Fibroblast of skin of scalp (primary cell): ENCODE data around the gene SALL4.
"Not testable (repeated sequence)": the region's sequence is repeated elsewhere in the genome, so short reads cannot be mapped to it uniquely, and the experiment has no call there.

Source experiments
- DNase-seq: peaks from one replicate; pipeline ENCODE4 v3.0.0-alpha.2; 2013

The SALL4 gene

DNA sequence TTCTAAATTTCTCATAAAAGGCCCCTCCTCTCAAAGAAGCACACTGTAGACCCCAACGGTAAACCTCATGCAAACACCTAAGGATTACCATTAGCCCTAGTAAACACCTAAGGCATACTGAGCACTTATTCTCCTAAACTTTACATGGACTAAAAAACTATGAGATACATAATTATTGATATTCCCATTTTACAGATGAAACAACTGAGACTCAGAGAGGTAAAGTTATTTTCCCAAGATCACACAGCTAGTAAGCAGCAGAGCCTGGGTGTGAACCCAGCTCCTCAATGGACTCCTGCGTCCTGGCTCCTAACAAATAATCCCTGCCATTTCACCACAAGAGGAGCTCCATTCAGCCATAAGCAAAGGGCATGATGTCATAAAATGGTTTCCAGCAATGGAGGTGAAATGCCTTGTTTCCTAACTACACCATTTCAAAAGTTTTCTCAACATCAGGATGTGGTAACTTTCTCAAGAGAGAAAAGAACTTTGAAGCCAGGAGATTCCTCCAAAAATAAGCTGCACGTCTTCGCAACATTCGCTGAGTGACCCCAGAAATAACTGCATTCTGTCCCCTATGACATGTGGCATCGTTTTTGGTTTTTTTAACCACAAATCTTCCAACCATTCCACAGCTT is 38.2 kb downstream of the SALL4 start:
- DNase-seq: no peak

DNA sequence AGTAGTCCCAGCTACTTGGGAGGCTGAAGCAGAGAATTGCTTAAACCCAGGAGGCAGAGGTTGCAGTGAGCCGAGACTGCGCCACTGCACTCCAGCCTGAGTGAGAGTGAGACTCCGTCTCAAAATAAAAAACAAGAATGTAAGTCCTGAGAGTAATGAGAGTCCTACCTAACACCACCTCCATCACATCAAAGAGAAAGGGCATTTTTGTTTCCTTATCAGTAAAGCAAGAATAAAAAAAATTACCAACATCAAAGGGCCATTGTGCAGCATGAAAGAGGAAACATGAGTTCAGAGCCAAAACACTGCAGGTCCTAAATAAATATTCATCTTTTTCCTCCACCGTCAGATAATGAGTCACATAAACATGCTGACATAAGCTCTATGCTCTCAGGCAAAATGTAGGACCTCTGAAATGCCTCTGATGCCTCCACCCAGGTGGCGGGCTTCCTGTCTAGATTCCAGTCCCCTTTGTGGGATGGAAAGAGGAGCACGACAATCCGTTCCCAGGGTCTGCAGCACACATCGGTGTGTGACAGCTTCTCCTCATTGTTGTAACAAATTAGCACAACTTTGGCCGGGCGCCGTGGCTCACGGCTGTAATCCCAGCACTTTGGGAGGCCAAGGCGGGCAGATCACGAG is 41.3 kb downstream of the SALL4 start:
- peak; percentile 36 for DNase-seq

DNA sequence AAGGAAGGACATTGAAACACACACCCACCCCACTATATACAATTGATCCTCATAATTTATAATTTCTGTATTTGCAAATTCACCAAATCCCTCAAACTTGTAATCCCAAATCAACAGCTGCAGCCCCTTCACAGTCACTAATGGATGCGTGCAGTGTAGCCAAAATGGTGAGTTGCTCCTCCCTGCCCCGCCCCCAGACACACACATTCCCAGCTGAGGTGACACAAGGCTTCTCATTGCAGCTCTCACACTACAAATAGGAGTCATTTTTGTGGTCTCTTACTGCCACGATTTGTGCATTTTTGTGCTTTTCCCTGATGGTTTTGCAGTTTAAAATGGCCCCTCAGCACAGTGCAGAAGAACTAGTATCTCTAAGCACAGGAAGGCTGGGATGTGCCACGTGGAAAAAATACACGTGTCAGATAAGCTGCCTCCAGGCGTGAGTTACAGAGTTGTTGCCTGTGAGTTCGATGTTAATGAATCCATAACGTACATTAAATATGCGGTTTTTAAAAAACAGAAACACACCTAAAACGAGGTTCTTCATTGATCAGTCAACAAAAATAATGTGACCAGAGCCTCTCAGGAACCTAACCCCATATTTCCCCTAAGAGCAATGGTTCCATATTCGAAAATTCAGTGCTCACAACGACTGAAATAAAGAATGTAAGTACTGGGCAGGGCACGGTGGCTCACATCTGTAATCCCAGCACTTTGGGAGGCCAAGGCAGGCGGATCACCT is 42.4 kb downstream of the SALL4 start:
- DNase-seq: peak; percentile 72

DNA sequence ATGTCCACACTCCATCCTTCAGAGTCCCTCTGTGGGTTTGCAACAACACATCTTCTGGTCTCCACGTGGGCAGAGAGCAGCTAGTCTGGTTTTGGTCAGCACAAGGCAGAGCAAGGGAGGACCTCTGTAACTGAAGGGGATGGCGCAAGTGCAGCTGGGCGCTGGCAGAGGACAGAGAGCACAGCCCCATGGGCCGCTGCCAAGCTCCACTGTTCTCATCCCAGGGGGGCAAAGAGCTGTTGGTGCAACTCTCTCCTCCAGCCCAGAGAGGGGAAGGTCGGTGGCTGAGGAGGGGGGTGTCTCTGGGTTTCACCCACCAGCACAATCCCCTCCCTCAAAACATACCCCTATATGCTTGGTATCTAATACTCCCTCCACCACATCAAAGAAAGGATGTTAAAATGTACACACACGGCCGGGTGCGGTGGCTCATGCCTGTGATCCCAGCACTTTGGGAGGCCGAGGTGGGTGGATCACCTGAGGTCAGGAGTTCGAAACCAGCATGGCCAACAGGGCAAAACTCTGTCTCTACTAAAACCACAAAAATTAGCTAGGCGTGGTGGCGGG is 43.3 kb downstream of the SALL4 start:
- DNase-seq: no peak

DNA sequence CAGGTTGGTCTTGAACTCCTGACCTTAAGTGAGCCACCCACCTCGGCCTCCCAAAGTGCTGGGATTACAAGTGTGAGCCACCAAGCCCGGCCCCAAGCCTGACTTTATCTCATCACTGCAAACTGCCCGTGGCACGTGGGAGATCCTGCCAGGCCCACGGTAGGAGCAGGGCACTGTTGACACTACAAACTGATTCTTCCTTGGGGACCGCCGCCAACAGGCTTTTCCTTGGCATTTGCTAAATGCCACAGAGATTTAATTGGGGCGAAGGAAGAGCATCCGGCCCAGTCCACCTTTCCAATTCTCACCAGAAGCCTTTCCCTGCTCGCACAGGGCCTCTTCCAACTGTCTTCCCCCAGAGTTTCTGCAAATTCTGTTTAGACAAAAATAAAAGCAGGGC is 45.1 kb downstream of the SALL4 start:
- DNase-seq: no peak

DNA sequence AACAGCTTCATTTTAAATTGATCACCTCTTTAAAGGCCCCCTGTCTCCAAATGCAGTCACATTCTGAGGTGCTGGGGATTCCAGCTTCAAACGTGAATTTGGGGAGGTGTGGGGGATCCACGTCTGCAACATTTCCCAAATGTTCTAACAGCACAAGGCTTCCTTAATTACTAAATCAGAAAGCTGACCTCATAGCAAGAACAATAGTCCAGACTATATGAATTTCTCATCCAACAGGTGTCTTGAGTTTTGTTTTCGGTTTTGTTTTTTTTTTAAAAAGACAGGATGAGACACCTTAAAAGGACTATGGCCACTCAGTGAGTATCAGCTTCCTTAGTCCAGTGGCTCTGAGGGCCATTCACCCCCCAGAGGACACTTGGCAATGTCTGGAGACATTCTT is 45.7 kb downstream of the SALL4 start:
- no peak for DNase-seq

DNA sequence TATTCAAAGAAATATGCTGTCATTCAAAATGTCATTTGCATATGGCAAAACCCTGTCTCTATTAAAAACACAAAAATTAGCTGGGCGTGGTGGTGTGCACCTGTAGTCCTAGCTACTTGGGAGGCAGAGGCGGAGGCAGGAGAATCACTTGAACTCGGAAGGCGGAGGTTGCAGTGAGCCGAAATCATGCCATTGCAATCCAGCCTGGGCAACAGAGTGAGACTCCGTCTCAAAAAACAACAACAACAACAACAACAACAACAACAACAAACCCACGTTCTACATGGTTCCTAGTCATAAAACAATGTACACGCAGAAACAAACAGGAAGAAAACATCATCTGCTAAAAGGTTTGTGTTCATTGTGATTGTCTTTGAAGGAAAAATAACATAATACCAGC is 49.1 kb downstream of the SALL4 start:
- DNase-seq: not testable (repeated sequence)

DNA sequence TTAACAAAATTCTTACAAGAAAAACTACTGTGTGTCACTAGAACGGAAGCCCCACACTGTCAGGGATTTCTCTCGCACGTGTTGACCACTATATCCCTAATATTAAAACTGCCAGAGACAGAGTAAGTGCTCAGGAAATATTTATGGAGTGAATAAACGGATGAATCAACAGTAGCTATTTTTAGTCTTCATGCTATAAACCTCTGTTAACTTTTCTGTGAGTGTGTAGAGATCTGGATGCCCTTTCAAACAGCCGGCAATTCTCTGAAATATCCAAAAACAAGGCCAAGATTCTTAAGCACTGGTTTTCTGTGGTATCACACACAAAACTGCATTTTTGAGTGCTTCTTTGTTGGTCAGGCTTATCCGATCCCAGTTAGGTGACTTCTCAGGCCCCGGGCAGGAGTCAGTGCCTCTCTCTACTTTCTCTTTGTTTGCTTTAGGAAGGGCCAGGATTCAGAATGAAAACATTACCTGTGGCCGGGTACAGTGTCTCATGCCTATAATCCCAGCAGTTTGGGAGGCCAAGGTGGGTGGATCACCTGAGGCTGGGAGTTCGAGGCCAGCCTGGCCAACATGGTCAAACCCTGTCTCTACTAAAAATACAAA is 49.9 kb downstream of the SALL4 start:
- peak; percentile 90 for DNase-seq

DNA sequence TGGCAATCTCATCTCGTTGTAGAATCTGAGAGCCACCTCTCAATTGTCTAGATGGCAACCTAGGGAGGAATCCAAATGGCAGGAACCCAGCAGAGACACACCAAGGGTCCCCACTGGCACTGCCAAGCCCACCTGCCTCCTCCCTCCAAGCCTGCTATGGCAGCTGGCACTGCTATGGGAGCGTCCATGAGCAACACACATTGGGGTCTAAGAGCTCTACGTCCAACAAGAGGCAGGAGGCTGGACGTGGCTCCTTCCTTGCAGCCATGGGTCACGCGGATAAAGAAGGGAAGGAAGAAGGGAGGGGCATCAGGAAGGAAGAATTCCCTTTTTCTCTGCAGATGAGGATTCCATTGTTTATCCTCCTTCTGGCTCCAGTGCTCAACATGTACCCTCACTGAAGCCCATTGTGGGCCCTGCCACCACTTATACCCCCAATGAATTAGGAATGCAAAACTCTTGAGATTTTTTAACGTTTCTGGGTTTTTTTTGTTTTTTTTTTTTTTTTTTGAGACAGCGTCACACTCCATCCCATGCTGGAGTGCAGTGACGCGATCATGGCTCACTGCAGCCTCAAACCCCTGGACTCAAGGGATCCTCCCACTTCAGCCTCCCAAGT is 51.4 kb downstream of the SALL4 start:
- no peak for DNase-seq

DNA sequence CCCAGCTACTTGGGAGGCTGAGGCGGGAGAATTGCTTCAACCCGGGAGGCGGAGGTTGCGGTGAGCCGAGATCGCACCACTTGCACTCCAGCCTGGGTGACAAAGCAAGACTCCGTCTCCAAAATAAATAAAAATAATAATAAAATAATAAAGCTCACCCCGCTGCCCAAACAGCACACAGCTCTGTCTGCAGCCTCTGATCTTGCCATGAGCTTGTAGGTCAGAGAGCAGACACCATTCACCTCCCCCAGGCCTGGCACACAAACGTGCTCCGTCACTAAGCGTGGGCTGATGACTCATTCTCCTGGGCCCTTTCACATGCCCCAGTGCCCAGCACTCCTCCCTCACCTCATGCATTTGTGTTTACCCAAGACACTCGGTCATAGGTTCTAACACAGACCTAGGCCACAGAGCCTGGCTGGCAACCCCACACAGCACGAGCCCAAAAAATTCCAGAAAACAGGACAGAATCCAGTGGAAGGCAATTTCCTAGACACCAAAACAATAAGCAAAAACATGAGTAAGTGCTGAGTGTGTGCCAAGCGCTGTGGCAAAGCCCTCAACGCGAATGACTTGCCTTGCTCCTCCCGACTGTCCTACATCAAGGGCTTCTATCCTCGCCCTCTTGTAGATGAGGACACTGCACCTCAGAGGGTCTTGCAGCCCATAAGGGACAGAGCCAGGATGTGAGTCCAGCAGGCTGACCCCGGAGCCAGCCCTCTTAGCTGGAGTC is 52.1 kb downstream of the SALL4 start:
- peak; percentile 71 for DNase-seq

DNA sequence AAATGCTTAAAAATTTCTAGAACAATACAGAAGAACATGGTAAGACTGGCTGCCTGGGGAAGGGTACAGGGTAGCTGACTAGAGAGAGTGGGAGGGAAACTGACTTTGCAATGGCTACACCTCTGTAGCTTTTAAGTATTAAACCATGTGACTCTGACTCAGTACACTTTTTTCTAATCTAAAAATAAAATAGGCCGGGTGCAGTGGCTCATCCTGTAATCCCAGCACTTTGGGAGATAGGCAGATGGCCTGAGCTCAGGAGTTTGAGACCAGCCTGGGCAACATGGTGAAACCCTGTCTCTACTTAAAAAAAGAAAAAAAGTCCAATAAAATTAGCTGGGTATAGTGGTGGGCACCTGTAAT is 52.7 kb downstream of the SALL4 start:
- no peak for DNase-seq

DNA sequence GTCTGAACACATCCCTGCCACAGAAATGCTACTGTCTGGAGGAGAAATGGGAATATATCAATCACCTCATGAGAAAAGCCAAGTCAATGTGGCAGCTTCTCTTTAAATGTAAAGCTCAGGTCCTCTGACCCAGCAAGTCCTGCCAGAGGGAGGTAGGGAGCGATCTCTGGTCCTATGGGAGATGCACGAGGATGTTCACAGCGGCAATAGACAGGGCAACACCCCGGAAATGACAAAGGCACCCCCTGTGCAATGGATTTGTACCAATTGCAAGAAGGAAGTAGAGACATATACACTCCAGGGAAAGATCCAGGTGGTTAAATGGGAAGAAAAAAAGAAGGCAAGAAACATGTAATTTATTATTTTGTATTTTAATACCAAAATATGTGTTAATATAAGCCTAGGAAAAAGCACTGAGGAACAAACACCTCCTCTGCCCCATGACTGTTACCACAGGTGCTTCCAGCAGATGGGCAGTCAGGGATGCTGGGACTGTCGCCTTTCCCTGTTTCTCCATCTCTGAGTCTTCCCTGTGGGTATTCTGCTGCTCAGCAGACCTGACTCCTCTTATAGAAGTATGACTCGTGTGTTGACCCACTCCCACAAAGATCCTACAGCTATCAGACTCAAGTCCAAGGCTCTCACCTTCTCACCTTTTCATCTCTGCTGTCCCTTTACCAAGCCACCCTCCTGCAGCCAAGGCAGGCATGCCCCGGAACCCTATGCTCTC is 55.0 kb downstream of the SALL4 start:
- DNase-seq: no peak

DNA sequence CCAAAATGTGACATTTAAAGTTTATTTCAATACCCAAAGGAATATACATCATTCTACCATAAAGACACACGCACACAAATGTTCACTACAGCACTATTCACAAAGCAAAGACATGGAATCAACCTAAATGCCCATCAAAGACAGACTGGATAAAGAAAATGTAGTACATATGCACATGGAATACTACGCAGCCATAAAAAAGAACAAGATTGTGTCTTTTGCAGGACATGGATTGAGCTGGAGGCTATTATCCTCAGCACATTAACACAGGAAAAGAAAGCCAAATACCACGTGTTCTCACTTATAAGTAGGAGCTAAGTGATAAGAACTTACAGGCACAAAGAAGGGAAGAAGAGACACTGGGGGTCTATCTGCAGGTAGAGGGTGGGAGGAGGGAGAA is 56.5 kb downstream of the SALL4 start:
- no peak for DNase-seq

DNA sequence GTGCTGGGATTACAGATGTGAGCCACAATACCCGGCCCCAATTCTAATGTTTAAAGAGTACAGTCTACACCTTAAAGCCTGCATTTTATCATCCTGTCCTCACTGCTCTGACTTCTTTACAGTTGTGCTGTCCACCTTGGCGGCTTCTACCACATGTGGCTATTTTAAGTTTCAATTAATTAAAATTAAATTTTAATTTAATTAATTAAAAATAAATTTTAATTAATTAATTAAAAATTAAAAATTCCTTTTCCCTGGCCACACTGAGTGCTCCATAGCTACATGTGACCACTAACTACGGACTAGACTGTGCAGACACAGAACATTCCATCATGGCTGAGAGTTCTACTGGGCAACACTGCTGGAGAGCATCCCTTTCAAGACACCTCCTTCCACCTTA is 61.5 kb downstream of the SALL4 start:
- no peak for DNase-seq

DNA sequence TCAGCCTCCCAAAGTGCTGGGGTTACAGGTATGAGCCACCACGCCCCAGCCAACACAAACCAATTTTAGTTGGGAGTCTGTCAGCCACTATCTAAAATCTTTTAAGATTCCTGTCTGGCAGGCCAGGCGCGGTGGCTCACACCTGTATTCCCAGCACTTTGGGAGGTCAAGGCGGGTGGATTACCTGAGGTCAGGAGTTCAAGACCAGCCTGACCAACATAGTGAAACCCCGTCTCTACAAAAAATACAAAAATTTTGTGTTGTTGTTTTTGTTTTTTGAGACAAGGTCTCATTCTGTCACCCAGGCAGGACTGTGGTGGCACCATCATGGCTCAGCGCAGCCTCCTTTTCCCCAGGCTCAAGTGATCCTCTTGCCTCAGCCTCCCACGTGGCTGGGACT is 62.0 kb downstream of the SALL4 start:
- DNase-seq: not testable (repeated sequence)

DNA sequence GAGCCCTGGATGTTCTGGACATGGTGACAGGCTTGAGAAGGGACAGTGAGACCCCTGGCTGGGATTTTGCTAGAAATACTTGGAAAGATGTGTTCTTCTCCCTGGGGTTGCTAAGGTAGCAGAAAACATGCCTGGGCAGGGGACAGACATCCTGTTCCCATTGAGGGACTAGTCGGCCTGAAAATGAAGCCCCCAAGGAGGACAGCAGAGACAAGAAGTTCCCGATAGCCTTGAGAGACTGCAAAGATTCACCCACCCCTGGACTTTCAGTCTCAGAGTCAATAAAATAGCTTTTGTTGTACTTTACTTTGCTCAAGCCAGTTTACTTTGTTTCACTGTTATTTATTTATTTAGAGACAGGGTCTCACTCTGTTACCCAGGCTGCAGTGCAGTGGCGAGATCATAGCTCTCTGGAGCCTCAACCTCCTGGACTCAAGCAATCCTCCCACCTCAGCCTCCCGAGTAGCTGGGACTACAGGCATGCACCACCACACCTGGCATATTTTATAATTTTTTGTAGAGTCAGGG is 62.5 kb downstream of the SALL4 start:
- DNase-seq: no peak

DNA sequence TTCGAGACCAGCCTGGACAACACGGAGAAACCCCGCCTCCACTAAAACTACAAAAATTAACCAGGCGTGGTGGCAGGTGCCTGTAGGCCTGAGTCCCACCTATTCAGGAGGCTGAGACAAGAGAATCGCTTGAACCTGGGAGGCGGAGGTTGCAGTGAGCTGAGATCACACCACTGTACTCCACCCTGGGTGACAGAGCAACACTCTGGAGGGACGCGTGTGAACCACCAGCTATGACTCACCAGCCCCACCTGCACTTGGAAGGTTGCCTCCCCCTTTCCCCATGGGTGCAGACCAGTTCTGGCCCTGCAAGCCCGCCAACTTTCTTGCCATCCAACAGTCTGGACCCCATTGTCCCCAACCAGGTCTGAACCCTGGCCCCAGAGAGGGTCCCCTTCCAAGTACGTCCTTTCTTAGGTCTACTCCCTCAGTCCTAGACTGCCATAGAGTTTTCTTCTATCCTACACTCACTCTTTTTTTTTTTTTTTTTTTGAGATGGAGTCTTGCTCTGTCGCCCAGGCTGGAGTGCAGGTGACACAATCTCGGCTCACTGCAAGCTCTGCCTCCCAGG is 63.4 kb downstream of the SALL4 start:
- DNase-seq: no peak

DNA sequence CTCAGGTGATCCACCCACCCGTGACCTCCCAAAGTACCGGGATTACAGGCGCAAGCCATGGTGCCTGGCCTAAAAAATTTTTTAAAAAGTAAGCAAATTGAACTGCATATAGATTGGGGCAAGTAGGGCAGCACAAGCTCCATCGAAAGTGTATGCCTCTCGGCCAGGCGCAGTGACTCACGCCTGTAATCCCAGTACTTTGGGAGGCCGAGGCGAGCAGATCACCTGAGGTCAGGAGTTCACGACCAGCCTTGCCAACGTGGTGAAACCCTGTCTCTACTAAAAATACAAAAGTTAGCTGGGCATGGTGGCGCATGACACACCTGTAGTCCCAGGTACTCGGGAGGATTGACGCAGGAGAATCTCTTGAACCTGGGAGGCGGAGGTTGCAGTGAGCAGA is 64.1 kb downstream of the SALL4 start:
- not testable (repeated sequence) for DNase-seq

DNA sequence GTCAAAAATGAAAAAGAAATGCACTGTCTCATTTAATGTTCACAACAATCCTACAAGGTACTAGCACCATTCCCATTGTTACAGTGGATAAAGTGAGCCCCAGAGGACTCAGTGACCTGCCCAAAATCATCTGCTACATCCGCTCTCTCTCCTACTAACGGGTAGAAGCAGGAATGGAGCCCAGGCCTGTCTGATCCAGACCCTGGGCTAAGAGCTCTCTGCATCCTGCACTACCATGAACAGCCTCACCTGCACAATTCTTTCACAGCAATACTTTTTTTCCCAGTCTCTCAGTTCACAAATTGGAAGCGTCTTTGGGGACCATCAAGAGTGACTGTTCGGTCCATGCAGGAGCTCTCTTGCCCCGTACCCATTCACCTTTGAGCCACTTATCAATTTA is 65.4 kb downstream of the SALL4 start:
- DNase-seq: no peak

DNA sequence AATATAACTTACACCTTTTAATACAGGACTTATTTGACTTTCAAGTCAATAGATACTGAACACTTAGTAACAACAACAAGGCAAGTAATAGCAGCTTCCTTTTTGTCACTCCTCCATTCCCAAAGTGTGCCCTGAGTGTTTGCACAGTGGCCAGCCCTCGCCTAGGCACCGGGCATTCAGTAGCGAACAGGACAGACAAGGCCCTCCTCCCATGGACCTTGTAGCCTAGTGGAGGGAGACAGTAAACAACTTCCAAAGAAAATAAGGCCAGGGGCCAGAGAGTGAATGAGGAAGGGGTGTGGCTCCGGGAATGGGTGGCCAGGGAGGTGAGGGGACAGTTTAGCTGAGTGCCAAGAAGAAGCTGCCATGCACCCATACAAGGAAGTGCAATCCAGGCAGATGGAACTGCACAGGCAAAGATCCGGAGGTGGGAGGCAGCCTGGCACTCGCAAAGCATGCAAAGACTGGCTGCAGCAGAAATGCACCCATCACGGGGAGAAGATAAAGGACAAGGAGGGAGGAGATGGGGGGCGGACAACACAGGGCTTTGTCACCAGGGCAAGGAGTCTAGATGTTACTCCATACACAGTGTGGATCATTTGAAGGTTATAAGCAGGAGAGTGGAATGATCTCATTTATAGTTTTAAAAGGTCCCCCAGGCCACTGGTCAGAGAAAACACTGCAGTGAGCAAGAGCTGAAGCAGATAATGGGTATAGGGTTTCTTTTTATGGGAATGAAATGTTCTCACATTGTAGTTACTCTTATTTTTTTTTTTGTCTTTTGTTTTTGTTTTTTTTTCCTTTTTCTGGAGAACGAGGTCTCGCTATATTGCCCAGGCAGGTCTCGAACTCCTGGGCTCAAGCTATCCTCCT is 66.4 kb downstream of the SALL4 start:
- no peak for DNase-seq
